H1 (cell line): ENCODE measurements around the gene ZBTB40. TPM values are rescaled to one million over a fixed set of nuclear protein-coding genes. Genes with fewer than 3 reads are reported as not detected.

Experiments
- CTCF ChIA-PET: fragments of 300-600 bp; sonication (Branson Sonifier 250); formaldehyde crosslinking; loops from one replicate; lab custom pipeline; 2021; ENCODE audit not compliant: partially characterized antibody; lab: Charles Lee
- POLR2A ChIA-PET: fragments of 300-600 bp; sonication (Branson Sonifier 250); formaldehyde crosslinking; loops from one replicate; lab custom pipeline; 2021; ENCODE audit warnings: inconsistent platforms; ENCODE audit not compliant: partially characterized antibody; lab: Charles Lee
- DNase-seq, 2 experiments: peaks; one replicate each; pipeline versions ENCODE4 v3.0.0 to v3.0.0-alpha.2; 2010 to 2022; ENCODE audit warnings: low spot score in 2 of 2, low read depth in 1 of 2, mixed read lengths in 1 of 2
- FAIRE-seq: peaks from 2 replicates; lab custom pipeline; 2011; peaks lifted over from hg19 to GRCh38; lab: Jason Lieb, UNC
- H2AFZ ChIP-seq: 2 replicates; pipeline ENCODE4 v1.8.1; 2012; ENCODE audit warnings: low read length, inconsistent platforms
- H2AK5ac ChIP-seq: 2 replicates; pipeline ENCODE4 v1.6.1; 2013; ENCODE audit warnings: low read depth, low read length
- H2BK120ac ChIP-seq: replicated peaks from 2 replicates; pipeline ENCODE3; 2013; ENCODE audit warnings: low read depth, low read length, inconsistent platforms
- H2BK12ac ChIP-seq: 2 replicates; pipeline ENCODE4 v1.6.1; 2013; ENCODE audit warnings: low read depth, low read length
- H2BK15ac ChIP-seq: 2 replicates; pipeline ENCODE4 v1.6.1; 2013; ENCODE audit warnings: low read length
- H2BK20ac ChIP-seq: 2 replicates; pipeline ENCODE4 v1.6.1; 2013; ENCODE audit warnings: low read length
- H2BK5ac ChIP-seq: 2 replicates; pipeline ENCODE4 v1.6.1; 2013; ENCODE audit warnings: low read depth, low read length
- H3K14ac ChIP-seq: 2 replicates; pipeline ENCODE4 v1.6.1; 2013; ENCODE audit warnings: inconsistent platforms; ENCODE audit not compliant: insufficient read length
- H3K18ac ChIP-seq: 2 replicates; pipeline ENCODE4 v1.6.1; 2013; ENCODE audit warnings: low read length; ENCODE audit errors: extremely low read depth
- H3K23ac ChIP-seq: 2 replicates; pipeline ENCODE4 v1.6.1; 2013; ENCODE audit warnings: inconsistent platforms; ENCODE audit not compliant: insufficient read length
- H3K23me2 ChIP-seq: 2 replicates; pipeline ENCODE4 v1.6.1; 2013; ENCODE audit warnings: low read depth, low read length
- H3K27ac ChIP-seq: 2 replicates; pipeline ENCODE4 v1.6.1; 2011; ENCODE audit warnings: low read depth, low read length, inconsistent platforms
- H3K27me3 ChIP-seq, 4 experiments: replicated peaks in 1 of 4; 1 replicate in 1 of 4; 2 replicates in 3 of 4; pipeline versions ENCODE4 v1.6.1 to v1.8.1; 2011 to 2013; ENCODE audit warnings: low read length in 3 of 4, mild to moderate bottlenecking in 3 of 4, inconsistent platforms in 2 of 4, mixed read lengths in 2 of 4, moderate library complexity in 1 of 4; ENCODE audit not compliant: control insufficient read depth in 3 of 4, insufficient read depth in 3 of 4; ENCODE audit errors: extremely low read depth in 1 of 4
- H3K36me3 ChIP-seq, 4 experiments: 2 replicates each; pipeline versions ENCODE4 v1.6.1 to v1.8.1; 2011 to 2013; ENCODE audit warnings: mild to moderate bottlenecking in 4 of 4, low read length in 3 of 4, moderate library complexity in 2 of 4, control low read depth in 1 of 4, inconsistent platforms in 1 of 4; ENCODE audit not compliant: insufficient read depth in 4 of 4, control insufficient read depth in 2 of 4
- H3K4ac ChIP-seq: replicated peaks from 2 replicates; pipeline ENCODE3; 2013; ENCODE audit warnings: low read length, low read depth, mixed read lengths, inconsistent platforms; ENCODE audit not compliant: insufficient read length
- H3K4me1 ChIP-seq, 4 experiments: replicated peaks in 1 of 4; 1 replicate in 1 of 4; 2 replicates in 3 of 4; pipeline versions ENCODE4 v1.6.1 to v1.8.1; 2011 to 2013; ENCODE audit warnings: low read length in 3 of 4, inconsistent platforms in 2 of 4, mixed read lengths in 1 of 4; ENCODE audit not compliant: insufficient read depth in 4 of 4, control insufficient read depth in 3 of 4
- H3K4me2 ChIP-seq, 2 experiments: 2 replicates each; pipeline versions ENCODE4 v1.6.1 to v1.8.1; 2011 to 2013; ENCODE audit warnings: low read depth in 2 of 2, low read length in 2 of 2, control low read depth in 1 of 2, inconsistent platforms in 1 of 2, mild to moderate bottlenecking in 1 of 2; ENCODE audit not compliant: insufficient read depth in 1 of 2
- H3K4me3 ChIP-seq, 4 experiments: fragments of 200-600, 300-600 bp in 1 of 4; sonication (generic), shearing (Covaris generic), sonication (Bioruptor Twin) in 1 of 4; 2 replicates each; pipeline versions ENCODE4 v1.5.1 to v1.8.1; 2011 to 2016; ENCODE audit warnings: low read length in 4 of 4, low read depth in 3 of 4, control low read depth in 2 of 4, inconsistent platforms in 2 of 4, mild to moderate bottlenecking in 2 of 4, mixed read lengths in 1 of 4, moderate library complexity in 1 of 4; ENCODE audit not compliant: insufficient read depth in 2 of 4; ENCODE audit errors: extremely low read depth in 1 of 4
- H3K56ac ChIP-seq: replicated peaks from 2 replicates; pipeline ENCODE3; 2013; ENCODE audit warnings: low read depth, mild to moderate bottlenecking, mixed read lengths, low read length, inconsistent platforms; ENCODE audit not compliant: insufficient read length
- H3K79me1 ChIP-seq: 2 replicates; pipeline ENCODE4 v1.6.1; 2013; ENCODE audit warnings: low read depth, low read length, control low read depth
- H3K79me2 ChIP-seq, 2 experiments: 2 replicates each; pipeline versions ENCODE4 v1.6.1 to v1.8.1; 2012 to 2013; ENCODE audit warnings: low read length in 2 of 2, mild to moderate bottlenecking in 2 of 2, inconsistent platforms in 1 of 2; ENCODE audit not compliant: insufficient read depth in 2 of 2, control insufficient read depth in 1 of 2
- H3K9ac ChIP-seq, 4 experiments: replicated peaks in 1 of 4; 1 replicate in 1 of 4; 2 replicates in 3 of 4; pipeline versions ENCODE4 v1.6.1 to v1.8.1; 2011 to 2013; ENCODE audit warnings: low read depth in 3 of 4, low read length in 3 of 4, control low read depth in 2 of 4, mild to moderate bottlenecking in 2 of 4, moderate library complexity in 2 of 4, inconsistent platforms in 1 of 4; ENCODE audit errors: extremely low read depth in 1 of 4
- H3K9me3 ChIP-seq, 2 experiments: 2 replicates each; pipeline versions ENCODE4 v1.6.1 to v1.8.1; 2012 to 2013; ENCODE audit warnings: mild to moderate bottlenecking in 2 of 2, moderate library complexity in 2 of 2, control low read depth in 1 of 2, inconsistent platforms in 1 of 2, low read depth in 1 of 2, low read length in 1 of 2, mixed read lengths in 1 of 2; ENCODE audit not compliant: insufficient read depth in 2 of 2
- H4K20me1 ChIP-seq, 2 experiments: replicated peaks in 1 of 2; 2 replicates each; pipeline versions ENCODE3 to v1.8.1; 2011 to 2013; ENCODE audit warnings: inconsistent platforms in 2 of 2, low read length in 2 of 2, mild to moderate bottlenecking in 1 of 2; ENCODE audit not compliant: insufficient read depth in 2 of 2, control insufficient read depth in 1 of 2
- H4K5ac ChIP-seq: 2 replicates; pipeline ENCODE4 v1.6.1; 2013; ENCODE audit warnings: low read length, low read depth, mixed read lengths, inconsistent platforms; ENCODE audit not compliant: insufficient read length
- H4K8ac ChIP-seq: 2 replicates; pipeline ENCODE4 v1.8.0; 2013; ENCODE audit warnings: mild to moderate bottlenecking, moderate library complexity, low read length, inconsistent platforms; ENCODE audit not compliant: insufficient read depth; ENCODE audit errors: extremely low read depth
- H4K91ac ChIP-seq: replicated peaks from 2 replicates; pipeline ENCODE3; 2013; ENCODE audit warnings: low read length, mixed read lengths, inconsistent platforms; ENCODE audit not compliant: insufficient read length
- BACH1 ChIP-seq: IDR thresholded peaks from 2 replicates; pipeline ENCODE4 v1.6.1; 2012; ENCODE audit warnings: low read length, improper control_type of control experiment
- CBX8 ChIP-seq: fragments of 300-800, 300-1000 bp; sonication (generic); IDR thresholded peaks from 2 replicates; pipeline ENCODE4 v1.7.1; 2016; ENCODE audit warnings: low read depth, low read length, borderline replicate concordance
- CTBP2 ChIP-seq: IDR thresholded peaks from 2 replicates; pipeline ENCODE4 v1.7.0; 2011; ENCODE audit warnings: borderline replicate concordance, mild to moderate bottlenecking, moderate library complexity, mixed read lengths, low read length; ENCODE audit not compliant: insufficient read depth, insufficient read length
- GTF2F1 ChIP-seq: IDR thresholded peaks from 2 replicates; pipeline ENCODE4 v1.6.1; 2012; ENCODE audit warnings: low read depth, low read length, improper control_type of control experiment, borderline replicate concordance
- KDM1A ChIP-seq: fragments of 200-600, 300-600 bp; sonication (generic); IDR thresholded peaks from 2 replicates; pipeline ENCODE4 v1.7.1; 2016; ENCODE audit warnings: mild to moderate bottlenecking, low read length, borderline replicate concordance
- WGBS, 2 experiments: shearing (Covaris generic) in 1 of 2; methylation state at CpG; one replicate each; pipeline versions ENCODE4 v1.1.6 to v1.1.7; 2013 to 2015; ENCODE audit warnings: low lambda C conversion rate in 2 of 2, mixed read lengths in 2 of 2, inconsistent platforms in 1 of 2, low coverage in 1 of 2, missing lambda C conversion rate in 1 of 2; ENCODE audit not compliant: insufficient replicate concordance in 2 of 2, insufficient coverage in 1 of 2, insufficient read length in 1 of 2; ENCODE audit errors: extremely low coverage in 1 of 2, missing lambda C conversion rate in 1 of 2; 5-methylcytosine and 5-hydroxymethylcytosine counted together
- polyA plus RNA-seq, 7 experiments: library from polyadenylated mRNA; depleted of rRNA in 3 of 7; stranded (reverse) in 5 of 7; unstranded in 2 of 7; fragments of >200 nt in 5 of 7; fragments of 200-250 nt in 2 of 7; gene quantifications; 1 replicate in 5 of 7; 2 replicates in 1 of 7; 4 replicates in 1 of 7; pipeline versions ENCODE4 v1.2.1 to v1.2.3, GENCODE V29; 2011 to 2013; ENCODE audit warnings: missing spikeins in 2 of 7, mixed read lengths in 2 of 7
- total RNA-seq: library from RNA; stranded (reverse); fragmentation: NEBNext Ultra II Directional; extraction: Animal tissue kit (Norgen Biotek cat#: 25700); gene quantifications from 2 replicates; pipeline ENCODE4 v1.2.1, GENCODE V29; 2021

Gene ZBTB40
- total and polyA plus RNA-seq, 2 of the 8 experiments (the other 6 are each of a cell fraction or from before 2014, with no cell fraction given) = 3.1 to 19.3 TPM

GRCh38 chr1:22567197-22567596 is 115.5 kb downstream of the ZBTB40 start:
- Histone ChIP-seq H3K79me1 (no peaks in the 10 kb centered on the region; the same call in 1 of the 2 replicates), H3K27ac (no peak overlapping the region), H3K14ac (no peak overlapping the region), H3K4me2 (0 out of 4 replicates have a peak overlapping the region, but pooled peaks of 1 of the 2 experiments have one; percentile 6), H2AK5ac (no peak overlapping the region), H2BK15ac (no peak overlapping the region), H4K8ac (peak overlapping the region; percentile 54; the same call in 1 of the 2 replicates), H3K4me3 (no peak overlapping the region), H3K27me3 (peaks cover 14 to 25% (median 21%) of the 10 kb centered on the region in 4 experiments), H4K5ac (no peak overlapping the region), H3K9ac (no peak overlapping the region), H3K9me3 (no peaks in the 10 kb centered on the region), H3K18ac (no peak overlapping the region), H2BK120ac (no peak overlapping the region), H4K91ac (no peak overlapping the region), H3K23me2 (peaks cover 10% of the 10 kb centered on the region; the same call in 1 of the 2 replicates), H3K4ac (no peak overlapping the region), H3K79me2 (no peaks in the 10 kb centered on the region), H3K4me1 (peaks cover 2 to 24% (median 14%) of the 10 kb centered on the region in 4 experiments), H3K23ac (no peak overlapping the region), H2BK5ac (no peak overlapping the region), H2BK12ac (no peak overlapping the region), H2BK20ac (no peak overlapping the region), H4K20me1 (peaks cover 0 to 2% of the 10 kb centered on the region in 2 experiments), H3K36me3 (no peaks in the 10 kb centered on the region; a peak in 1 of 8 replicates), H3K56ac (no peak overlapping the region), H2AFZ (no peak overlapping the region)
- 70% methylated on average over 10 of the region's 14 CpGs; no CpG with 5 or more reads in 1 of the 2 experiments for WGBS, 2 experiments
- TF ChIP-seq CTBP2 (no peak), BACH1 (no peak), GTF2F1 (no peak), CBX8 (no peak), KDM1A (no peak)
- DNase-seq = no peak
- ChIA-PET POLR2A (interaction anchor here (0.6 to 1.6 kb wide), 2 partner anchors 9 to 16 kb away, joined by 3 to 4 read pairs; no protein-coding TSS in a partner anchor), CTCF (interaction anchor here (1.4 to 2.4 kb wide), 4 partner anchors 8 to 75 kb away, joined by 3 to 12 read pairs (median 5); no protein-coding TSS in a partner anchor)
- no peak for FAIRE-seq
